Loucy (cell line): ENCODE results near the gene PDZD4.

Experiments used
- H2AFZ ChIP-seq: fragments of 200-600 bp; sonication (generic); 2 replicates; pipeline ENCODE4 v1.6.0; 2016; ENCODE audit warnings: antibody characterized with exemption, mild to moderate bottlenecking, low read length, moderate library complexity
- H3F3A ChIP-seq: fragments of 200-600 bp; 2 replicates; pipeline ENCODE4 v1.6.0; 2016; ENCODE audit warnings: antibody characterized with exemption, low read depth, mild to moderate bottlenecking
- H3K27me3 ChIP-seq: fragments of 200-600 bp; sonication (generic); 2 replicates; pipeline ENCODE4 v1.6.1; 2014; ENCODE audit warnings: low read length, mild to moderate bottlenecking; ENCODE audit not compliant: insufficient read depth, poor library complexity, severe bottlenecking
- H3K36me3 ChIP-seq: fragments of 200-600 bp; sonication (generic); 2 replicates; pipeline ENCODE4 v1.6.1; 2016; ENCODE audit warnings: low read length; ENCODE audit not compliant: insufficient read depth
- H3K4me1 ChIP-seq: fragments of 200-600 bp; sonication (generic); 2 replicates; pipeline ENCODE4 v1.5.1; 2014; ENCODE audit warnings: low read length, mild to moderate bottlenecking; ENCODE audit not compliant: insufficient read depth, poor library complexity, severe bottlenecking
- H3K4me2 ChIP-seq: fragments of 200-600 bp; sonication (generic); 2 replicates; pipeline ENCODE4 v1.6.0; 2014; ENCODE audit warnings: antibody characterized with exemption, low read length, low read depth, mild to moderate bottlenecking; ENCODE audit not compliant: poor library complexity, severe bottlenecking
- H3K4me3 ChIP-seq: fragments of 200-600 bp; sonication (generic); 2 replicates; pipeline ENCODE4 v1.5.1; 2014; ENCODE audit warnings: low read length, mild to moderate bottlenecking, mixed read lengths; ENCODE audit not compliant: poor library complexity, severe bottlenecking
- H3K79me2 ChIP-seq: fragments of 200-600 bp; sonication (generic); 2 replicates; pipeline ENCODE4 v1.6.1; 2014; ENCODE audit warnings: low read length; ENCODE audit not compliant: insufficient read depth
- H3K9ac ChIP-seq: fragments of 200-600 bp; sonication (generic); 2 replicates; pipeline ENCODE4 v1.6.0; 2014; ENCODE audit warnings: mild to moderate bottlenecking, low read depth, low read length, moderate library complexity; ENCODE audit not compliant: poor library complexity, severe bottlenecking
- H3K9me2 ChIP-seq: fragments of 200-600 bp; sonication (generic); replicated peaks from 2 replicates; pipeline ENCODE4 v1.6.1; 2016; ENCODE audit warnings: low read depth, low read length, mixed read lengths
- H3K9me3 ChIP-seq: fragments of 200-600 bp; sonication (generic); 2 replicates; pipeline ENCODE4 v1.6.1; 2014; ENCODE audit warnings: mild to moderate bottlenecking, antibody characterized with exemption, low read length, low read depth; ENCODE audit not compliant: insufficient read depth
- H4K20me1 ChIP-seq: fragments of 200-600 bp; sonication (generic); 2 replicates; pipeline ENCODE4 v1.6.0; 2014; ENCODE audit warnings: antibody characterized with exemption, low read length, mild to moderate bottlenecking; ENCODE audit not compliant: insufficient read depth, poor library complexity, severe bottlenecking
- EZH2phosphoT487 ChIP-seq: fragments of 200-600 bp; IDR thresholded peaks from 2 replicates; pipeline ENCODE4 v1.6.1; 2018; ENCODE audit warnings: antibody characterized with exemption, mild to moderate bottlenecking, moderate library complexity, borderline replicate concordance
- TF ChIP-seq, protein P1 (sequence below): fragments of 200-600 bp; sonication (generic); conservative IDR thresholded peaks from 2 replicates; pipeline ENCODE4 v1.5.1; 2014; ENCODE audit warnings: mild to moderate bottlenecking, antibody characterized with exemption, low read length

Gene PDZD4

DNA sequence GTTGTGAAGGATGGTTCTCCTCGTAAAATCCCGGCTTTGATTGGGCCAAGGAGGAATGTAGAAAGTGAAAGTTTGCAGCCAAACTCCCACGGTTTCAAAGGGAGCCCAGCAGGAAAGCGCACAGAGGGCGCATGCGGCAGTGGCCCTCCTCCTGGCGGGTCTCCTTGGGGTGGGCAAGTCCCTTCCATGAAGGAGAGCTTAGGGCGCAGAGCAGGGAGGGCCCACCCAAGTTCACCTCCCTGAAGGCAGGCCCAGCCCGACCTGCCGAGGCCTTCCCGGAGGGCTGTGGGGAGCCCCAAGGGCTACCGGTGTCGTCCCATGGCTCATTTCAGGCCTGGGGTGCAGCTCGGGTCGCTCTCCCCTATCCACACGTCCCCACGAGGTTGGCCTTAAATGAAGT, 2.0 kb downstream of the PDZD4 start:
- H3F3A ChIP-seq, result no peaks in the 10 kb centered on the region
- no peak overlapping the region for H2AFZ ChIP-seq
- H3K27me3 ChIP-seq, result no peaks in the 10 kb centered on the region
- H3K9me2 ChIP-seq, result no peaks in the 10 kb centered on the region
- H4K20me1 ChIP-seq, result no peaks in the 10 kb centered on the region
- H3K9me3 ChIP-seq, result no peaks in the 10 kb centered on the region
- no peaks in the 10 kb centered on the region for H3K79me2 ChIP-seq
- peaks cover 4% of the 10 kb centered on the region for H3K4me1 ChIP-seq
- no peaks in the 10 kb centered on the region for H3K36me3 ChIP-seq
- TF ChIP-seq EZH2phosphoT487, result no peak
- TF ChIP-seq, protein P1, sequence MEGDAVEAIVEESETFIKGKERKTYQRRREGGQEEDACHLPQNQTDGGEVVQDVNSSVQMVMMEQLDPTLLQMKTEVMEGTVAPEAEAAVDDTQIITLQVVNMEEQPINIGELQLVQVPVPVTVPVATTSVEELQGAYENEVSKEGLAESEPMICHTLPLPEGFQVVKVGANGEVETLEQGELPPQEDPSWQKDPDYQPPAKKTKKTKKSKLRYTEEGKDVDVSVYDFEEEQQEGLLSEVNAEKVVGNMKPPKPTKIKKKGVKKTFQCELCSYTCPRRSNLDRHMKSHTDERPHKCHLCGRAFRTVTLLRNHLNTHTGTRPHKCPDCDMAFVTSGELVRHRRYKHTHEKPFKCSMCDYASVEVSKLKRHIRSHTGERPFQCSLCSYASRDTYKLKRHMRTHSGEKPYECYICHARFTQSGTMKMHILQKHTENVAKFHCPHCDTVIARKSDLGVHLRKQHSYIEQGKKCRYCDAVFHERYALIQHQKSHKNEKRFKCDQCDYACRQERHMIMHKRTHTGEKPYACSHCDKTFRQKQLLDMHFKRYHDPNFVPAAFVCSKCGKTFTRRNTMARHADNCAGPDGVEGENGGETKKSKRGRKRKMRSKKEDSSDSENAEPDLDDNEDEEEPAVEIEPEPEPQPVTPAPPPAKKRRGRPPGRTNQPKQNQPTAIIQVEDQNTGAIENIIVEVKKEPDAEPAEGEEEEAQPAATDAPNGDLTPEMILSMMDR, result no peak
- no peak overlapping the region for H3K4me2 ChIP-seq
- H3K9ac ChIP-seq, result no peak overlapping the region
- H3K4me3 ChIP-seq, result no peak overlapping the region

DNA sequence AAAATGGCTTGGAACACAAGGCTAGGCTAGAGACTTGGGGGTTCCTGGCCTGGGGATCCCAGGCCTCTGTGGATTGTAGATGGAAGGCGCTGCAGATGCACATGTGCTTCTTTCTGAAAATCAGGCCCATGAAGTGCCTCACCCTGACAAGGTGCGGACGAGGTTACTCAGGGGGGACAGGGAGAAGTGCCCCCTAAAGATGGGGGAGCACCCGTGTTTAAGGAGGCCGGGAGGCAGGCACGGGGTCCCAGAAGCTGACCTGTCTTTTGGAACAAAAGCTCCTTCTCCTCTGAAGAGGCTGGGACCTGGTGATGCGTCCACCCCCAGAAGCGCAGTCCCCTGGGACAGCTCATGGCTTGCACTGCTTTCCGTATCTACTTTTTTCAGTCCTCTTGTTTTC, 2.4 kb downstream of the PDZD4 start:
- Histone ChIP-seq H2AFZ (no peak overlapping the region), H3K4me3 (no peak overlapping the region), H3K79me2 (no peaks in the 10 kb centered on the region), H3K4me2 (no peak overlapping the region), H3K9ac (no peak overlapping the region), H3K4me1 (peaks cover 4% of the 10 kb centered on the region), H4K20me1 (no peaks in the 10 kb centered on the region), H3F3A (no peaks in the 10 kb centered on the region), H3K9me3 (no peaks in the 10 kb centered on the region), H3K9me2 (no peaks in the 10 kb centered on the region), H3K36me3 (no peaks in the 10 kb centered on the region), H3K27me3 (no peaks in the 10 kb centered on the region)
- TF ChIP-seq, protein P1, result no peak
- no peak for TF ChIP-seq EZH2phosphoT487

- no peaks in the 10 kb centered on the region for H3F3A ChIP-seq
- no peak overlapping the region for H3K9ac ChIP-seq
- H3K9me2 ChIP-seq, result no peaks in the 10 kb centered on the region
- H3K27me3 ChIP-seq, result no peaks in the 10 kb centered on the region
- H3K9me3 ChIP-seq, result no peaks in the 10 kb centered on the region
- H2AFZ ChIP-seq, result no peak overlapping the region
- TF ChIP-seq, protein P1, result no peak
- TF ChIP-seq EZH2phosphoT487, result no peak
- no peaks in the 10 kb centered on the region for H3K79me2 ChIP-seq
- no peak overlapping the region for H3K4me3 ChIP-seq
- H3K4me2 ChIP-seq, result no peak overlapping the region
- no peaks in the 10 kb centered on the region for H3K36me3 ChIP-seq
- H3K4me1 ChIP-seq, result peaks cover 11% of the 10 kb centered on the region
- H4K20me1 ChIP-seq, result no peaks in the 10 kb centered on the region
These were observed 3.3 kb downstream of the PDZD4 start for GRCh38 chrX:153827016-153827415.
